Kidney tubule cell (primary cell): ENCODE data around the gene SLC4A1AP.
A peak's percentile ranks its signal among the peaks of the same experiment; 100 is the strongest.

Experiments
- DNase-seq: peaks from one replicate; pipeline ENCODE4 v3.0.0-alpha.2; 2018; ENCODE audit warnings: low spot score

The SLC4A1AP gene

DNA sequence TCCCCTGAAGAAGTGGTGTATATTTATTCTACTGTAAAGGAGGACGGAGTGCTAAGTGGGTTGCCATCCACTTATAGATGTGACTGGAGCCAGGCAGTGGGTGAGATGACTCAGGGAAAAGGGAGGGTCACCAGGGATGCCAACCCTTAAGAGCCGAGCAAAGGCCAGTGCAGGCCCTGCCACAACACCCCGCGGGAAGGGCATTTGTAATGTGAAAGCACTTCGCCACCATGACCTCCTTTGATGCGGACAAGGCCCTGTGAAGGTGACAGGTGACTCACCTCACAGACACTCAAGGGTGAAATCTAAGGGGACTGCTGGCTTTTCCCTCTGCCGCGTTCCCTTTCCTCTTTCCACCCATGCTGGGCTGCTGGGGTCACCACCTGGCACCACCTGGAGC is 57.6 kb downstream of the SLC4A1AP start:
- DNase-seq, result peak; percentile 91

DNA sequence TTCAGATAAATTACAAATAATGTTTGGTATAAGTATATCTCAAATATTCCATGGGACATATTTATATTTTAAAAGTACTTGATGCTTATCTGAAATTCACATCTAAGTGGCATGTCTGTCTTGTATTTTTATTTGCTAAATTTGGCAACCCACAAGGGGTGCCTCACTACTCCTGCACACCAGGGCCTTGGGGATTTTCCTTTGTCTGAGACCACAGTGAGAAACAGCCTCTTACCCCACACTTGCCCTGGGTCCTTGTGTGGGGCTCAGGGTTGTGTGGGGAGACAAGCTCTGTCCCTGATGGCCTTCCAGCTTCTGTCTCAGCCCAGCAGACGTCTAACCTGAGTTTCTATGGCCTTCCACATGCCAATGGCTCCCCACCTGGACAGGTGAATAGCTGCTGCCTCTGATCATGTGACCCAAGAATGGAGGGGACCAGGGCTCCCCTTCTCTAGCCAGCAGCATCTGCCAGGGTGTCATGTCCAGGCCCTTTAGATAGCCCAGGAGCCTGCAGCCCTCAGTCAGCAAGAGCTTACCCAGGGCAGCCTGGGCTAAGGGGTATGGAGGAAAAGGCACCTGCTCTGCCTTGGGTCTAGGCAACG is 58.3 kb downstream of the SLC4A1AP start:
- DNase-seq, result no peak

DNA sequence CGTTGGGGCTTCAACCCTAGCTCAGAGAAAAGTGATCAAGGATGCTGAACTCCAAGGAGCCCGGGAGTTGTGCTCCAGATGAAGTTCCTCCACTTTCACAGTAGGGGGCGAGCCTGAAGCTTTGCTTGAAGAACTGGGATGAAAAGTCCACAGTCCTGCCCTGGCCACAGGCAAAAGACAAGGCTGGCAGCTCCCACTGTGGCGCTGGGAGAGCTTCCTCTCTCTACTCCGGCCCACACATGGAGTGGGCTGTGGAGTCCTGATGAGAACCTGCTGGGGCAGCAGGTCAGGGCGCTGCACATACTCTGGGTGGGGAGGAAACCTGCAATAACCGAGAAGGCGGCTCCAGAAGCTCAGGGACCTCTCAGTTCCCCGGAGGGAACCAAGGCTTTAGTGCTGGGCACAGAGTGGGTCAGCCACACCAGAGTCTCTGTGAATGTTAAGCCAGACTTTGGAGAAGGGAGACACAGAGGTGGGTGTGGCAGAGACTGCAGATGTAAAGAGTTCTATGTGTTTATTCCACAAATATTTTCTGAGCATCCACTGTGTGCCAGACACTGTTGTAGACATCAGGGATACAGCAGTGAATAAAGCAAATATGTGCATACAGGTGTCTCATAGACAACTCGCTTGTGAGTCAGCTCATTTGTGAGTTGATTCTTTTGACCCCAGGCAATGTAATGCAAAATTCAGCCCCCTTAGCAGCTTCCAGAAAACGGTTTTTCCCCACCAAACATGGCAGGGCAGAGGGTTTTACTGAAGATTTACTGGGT is 59.9 kb downstream of the SLC4A1AP start:
- peak; percentile 86 for DNase-seq

DNA sequence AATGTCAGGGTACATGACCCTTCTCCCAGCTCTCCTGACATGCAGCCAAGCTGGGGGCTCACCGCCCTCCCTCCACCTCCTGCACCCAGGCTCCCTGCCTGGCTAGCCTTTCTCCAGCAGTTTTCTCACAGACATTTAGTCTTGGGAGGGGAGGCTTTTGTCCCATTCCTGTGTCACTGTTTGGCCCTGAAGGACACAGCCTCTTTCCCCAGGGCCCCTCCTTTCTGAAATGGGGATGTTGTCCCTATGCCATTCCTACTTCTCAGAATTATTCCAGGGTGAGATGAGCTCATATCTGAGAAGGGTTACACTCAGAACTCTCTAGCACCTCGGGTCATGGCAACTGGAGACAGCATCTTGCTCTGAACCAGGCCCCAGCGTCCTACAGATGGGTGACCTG is 60.5 kb downstream of the SLC4A1AP start:
- DNase-seq, result peak; percentile 51

DNA sequence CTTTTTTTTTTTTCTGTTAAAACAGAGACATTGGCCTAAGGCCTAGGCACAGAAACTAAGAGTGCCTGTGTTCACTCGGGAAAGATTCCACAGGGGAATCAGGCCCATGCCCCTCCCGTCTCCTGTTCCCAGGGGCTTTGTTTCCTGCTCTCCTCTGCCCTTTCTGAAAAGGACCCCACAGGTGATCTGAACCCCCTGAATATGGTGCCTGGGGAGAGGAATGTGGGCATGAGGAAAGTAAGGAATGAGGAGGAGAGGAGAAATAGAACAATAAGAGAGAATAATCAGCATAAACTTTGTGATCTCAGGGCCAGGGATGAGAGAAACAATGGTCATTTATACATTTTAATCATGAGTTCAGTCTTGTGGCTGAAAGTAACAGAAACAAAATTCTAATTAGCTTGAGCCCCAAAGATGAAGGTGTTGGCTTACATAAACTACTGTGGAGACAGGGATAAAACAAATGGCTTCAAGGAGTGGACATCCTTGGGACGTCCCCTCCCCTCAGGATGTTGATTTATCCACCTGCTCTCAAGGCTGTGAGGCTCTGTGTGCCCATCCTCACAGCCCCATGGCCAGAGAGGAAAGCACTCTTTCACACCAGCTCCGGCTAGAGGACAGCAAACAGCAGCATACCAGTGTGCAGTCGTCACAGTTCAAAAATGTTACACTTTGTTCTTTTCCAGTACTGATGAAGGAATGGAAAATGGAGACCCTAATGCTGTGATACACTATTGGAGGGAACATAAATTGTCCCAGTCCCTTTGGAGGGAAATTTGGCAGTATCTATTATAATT is 61.4 kb downstream of the SLC4A1AP start:
- peak; percentile 79 for DNase-seq

DNA sequence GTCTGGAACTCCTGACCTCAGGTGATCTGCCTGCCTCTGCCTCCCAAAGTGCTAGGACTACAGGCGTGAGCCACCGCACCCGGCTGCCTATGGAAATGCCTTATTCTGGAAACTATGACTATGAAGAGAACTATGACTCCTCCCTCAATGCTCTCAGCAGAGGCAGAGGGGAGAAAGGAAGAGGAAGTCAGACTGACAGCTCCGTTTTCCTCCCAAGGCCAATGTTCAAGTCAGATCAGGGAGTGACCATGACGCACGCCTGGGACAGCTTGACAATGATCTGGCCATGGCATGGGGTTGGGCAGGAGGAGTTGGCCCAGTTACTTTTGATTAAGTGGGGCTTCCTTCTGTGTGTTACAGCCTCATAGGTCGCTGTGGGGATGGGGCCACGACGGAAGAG is 63.6 kb downstream of the SLC4A1AP start:
- peak; percentile 52 for DNase-seq

DNA sequence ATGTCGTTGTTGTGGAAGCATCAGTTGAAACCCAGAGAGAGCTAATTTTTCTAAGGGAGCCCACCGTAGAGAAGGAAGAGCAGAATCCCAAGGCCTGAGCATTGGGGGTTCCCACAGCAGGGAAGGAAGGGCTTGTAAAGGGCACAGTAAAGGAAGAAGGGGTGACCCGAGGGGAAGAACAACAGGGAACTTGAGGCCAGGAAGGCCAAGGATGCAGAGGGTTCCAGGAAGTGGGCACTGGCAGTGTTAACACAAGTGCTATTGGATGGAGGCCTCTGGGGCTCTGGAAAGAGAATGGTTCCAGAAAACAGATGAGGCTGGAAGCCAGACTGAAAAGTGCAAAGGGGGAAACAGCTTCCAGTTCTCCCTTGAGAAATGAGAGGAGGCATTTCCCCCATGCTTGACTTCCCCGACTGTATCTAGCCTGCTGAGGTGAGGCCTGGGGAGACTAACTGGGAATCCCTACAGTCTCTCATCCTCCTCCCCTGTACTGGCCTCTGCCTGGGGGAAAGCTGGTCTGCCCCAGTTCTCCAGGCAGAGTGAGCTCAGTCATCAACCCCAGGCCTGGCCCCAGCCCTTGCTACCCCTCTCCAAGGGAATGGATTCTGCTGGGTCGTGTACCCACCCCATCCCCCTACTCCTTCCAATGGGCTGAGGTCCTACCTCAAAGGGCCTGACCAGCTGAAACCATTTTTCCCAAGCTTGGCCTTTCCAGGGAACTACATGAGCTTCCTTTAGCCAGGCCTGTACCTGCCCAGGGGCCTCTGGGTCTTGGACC is 64.6 kb downstream of the SLC4A1AP start:
- DNase-seq, result no peak

DNA sequence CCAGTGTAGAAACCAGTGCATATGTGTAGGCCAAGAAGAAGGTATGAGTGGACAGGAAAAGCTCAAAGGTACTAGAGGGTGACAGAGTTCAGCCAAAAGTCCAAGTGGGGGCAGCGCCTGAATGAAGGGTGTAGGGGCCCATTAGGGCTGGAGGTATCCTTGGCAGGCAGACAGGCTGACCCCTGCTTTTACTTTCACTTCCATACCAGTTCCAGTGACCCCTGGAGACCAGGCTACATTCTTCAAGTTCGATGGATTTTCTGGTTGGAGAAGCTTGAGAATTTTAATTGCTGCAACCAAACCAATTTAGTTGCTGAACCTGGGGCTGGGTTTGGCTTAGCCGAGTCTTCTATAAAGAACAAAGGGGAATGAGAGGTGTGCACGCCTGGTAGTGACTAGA is 65.5 kb downstream of the SLC4A1AP start:
- peak; percentile 94 for DNase-seq

DNA sequence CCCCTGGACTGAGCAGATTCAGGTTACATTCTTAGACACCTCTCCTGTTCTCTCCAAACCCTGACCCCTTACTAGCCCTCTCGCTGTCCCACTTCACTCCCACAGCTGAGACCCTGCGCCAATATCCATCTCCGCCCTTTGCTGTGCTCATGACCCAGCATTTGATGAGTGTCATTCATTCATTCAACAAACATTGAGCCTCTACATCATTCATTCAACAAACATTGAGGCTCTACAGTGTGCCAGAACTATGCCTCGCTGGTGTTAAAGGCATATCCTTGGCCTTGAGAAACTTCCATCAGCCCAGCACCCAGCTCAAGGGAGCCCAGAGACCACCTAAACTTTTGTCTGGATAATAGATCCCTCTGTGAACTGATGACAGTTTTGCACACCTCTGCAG is 65.9 kb downstream of the SLC4A1AP start:
- no peak for DNase-seq

DNA sequence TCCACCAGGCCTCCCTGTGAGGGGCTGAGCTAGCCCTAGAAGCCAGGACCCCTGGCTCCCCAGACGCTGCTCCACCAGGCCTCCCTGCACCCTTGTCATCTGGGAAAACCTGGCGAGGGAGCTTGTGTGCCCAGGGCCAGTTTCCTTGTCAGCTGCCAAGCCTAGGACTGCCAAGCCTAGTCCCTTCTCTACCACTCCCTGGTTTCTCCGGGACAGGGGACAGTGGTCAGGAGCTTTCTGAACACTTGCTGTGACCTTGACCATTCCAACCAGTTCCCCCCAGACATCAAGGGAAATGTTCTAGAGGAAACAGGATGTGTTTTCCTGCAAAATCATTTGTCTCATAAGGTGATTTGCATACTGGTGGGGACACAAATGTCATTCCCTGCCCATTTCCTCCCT is 66.6 kb downstream of the SLC4A1AP start:
- peak; percentile 33 for DNase-seq

DNA sequence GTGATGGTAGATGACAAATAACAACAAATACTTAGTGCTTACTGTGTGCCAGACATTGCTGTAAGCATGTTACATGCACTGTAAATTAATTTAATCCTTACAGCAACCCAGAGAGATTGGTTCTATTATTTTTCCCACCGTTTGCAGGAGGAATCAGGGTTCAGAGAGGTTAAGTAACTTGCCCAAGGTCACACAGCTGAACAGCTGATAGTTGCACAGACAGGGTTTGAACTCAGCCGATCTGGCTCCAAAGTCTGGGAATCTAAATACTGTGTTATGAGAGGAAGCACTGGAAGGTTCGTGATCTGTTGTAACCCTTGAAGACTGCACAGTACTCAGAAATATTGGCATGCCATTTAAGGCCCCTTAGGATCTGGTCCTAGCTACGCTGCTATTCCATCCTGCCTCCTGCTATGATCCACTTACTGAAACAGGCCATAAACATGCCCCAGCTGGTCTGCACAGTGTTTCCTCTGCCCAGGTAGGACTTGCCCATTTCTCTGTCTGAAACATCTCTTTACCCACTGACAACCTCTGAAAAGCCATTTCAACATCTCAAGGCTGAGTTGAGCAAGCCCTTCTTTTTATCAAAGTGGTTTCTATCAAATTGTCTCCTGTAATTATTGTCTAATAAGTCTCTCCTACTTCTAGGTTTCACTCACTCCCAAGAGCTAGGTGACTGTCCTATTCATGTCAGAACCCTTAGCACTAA is 67.4 kb downstream of the SLC4A1AP start:
- DNase-seq, result no peak

DNA sequence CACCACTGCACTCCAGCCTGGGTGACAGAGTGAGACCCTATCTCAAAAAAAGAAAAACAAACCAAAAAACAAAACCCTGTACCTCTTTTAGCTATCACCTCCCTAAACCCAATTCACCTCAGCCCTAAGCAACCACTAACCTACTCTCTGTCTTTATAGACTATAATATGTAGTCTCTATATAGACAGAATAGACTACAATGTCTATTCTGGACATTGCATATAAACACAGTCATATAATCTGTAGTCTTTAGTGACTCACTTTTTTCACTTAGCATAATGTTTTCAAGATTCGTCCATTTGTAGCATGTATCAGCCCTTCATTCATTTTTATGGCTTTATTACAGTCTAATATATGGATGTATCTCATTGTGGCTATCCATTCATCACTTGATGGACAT is 70.6 kb downstream of the SLC4A1AP start:
- DNase-seq, result no peak

DNA sequence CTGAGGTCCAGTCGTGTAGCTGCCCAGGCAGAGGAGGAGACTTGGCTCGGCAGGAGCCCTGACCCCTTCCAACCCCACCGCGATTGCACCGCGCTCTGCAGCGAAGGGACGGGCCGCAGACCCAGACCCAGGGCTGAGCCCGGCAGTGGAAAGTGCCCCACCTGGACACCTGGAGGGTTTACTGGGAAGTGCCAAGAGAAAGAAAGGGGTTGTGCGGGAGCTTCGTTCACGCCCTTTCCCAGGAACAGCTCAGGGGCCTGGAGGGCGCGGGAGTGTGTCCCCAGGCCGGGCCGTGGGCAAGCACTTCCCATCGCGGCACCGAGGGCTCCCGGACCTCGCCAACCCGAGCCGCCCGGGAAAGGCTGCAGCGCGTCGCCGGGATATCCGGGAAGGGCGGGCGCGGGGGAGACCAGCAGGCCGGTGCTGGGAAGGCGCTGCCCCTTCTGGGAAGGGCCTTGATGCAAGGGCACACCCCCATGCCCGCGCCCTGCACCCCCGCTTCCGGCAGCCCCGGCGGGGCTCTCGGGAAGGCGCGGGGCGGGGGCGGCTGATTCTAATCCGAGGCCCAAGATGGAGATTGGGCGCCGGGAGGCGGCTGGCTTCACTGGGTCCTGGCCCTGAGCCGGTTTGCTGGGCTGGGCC is 71.7 kb downstream of the SLC4A1AP start:
- peak; percentile 79 for DNase-seq

DNA sequence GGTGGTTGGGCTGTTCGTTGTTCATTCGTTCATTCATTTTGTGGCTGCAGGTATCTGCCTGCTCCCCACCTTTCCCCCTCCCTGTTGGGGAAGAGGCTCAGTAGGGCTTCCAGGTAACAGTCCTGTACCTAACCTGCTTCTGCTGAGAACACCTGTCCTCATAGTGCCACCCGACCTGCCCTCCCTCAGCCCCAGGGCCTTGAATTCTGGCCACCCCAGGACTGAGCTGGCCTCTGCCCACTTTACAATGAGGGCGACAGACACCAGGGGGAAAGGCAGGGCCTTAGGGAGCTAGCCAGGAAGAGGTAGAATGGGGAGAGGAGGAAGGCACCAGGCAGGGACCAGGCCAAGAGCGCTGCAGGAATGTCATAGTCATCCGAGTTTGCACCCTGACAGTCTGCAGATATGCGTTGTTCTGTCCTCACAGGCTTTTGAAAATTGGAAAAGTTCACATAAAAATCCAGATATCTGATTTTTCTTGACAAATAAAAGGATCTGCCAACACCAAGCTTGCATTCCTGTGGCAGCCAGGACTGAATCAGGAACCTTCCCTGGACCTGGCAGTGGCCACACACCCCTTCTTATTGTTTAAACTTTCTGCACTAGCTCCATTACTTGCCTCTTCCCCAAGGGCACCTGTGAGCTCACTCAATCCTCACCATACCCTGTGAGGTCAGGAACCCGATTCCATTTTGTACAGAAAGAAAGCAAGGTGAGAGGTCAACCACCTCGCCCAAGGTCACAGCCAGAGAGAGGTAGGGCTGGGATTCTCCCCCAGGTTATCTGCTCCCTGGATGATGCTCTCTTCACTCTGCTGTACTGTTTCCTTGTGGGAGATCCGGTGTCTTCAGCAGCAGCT is 72.6 kb downstream of the SLC4A1AP start:
- no peak for DNase-seq

DNA sequence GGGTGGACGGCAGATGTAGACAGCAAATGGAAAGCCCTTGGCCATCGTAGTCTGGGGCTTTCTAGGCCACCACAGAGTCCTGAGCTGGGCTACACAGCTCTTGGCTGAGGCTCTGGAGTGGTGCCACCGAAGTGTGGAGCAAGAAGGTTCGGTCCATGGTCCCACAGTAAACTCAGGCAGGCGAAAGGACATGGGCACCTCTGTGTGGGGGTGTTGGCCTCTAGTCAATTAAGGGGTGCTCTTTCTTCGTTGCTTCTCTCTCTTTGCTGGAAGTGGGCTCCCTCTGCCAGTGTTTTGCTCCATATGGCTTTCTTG is 73.2 kb downstream of the SLC4A1AP start:
- DNase-seq, result no peak

DNA sequence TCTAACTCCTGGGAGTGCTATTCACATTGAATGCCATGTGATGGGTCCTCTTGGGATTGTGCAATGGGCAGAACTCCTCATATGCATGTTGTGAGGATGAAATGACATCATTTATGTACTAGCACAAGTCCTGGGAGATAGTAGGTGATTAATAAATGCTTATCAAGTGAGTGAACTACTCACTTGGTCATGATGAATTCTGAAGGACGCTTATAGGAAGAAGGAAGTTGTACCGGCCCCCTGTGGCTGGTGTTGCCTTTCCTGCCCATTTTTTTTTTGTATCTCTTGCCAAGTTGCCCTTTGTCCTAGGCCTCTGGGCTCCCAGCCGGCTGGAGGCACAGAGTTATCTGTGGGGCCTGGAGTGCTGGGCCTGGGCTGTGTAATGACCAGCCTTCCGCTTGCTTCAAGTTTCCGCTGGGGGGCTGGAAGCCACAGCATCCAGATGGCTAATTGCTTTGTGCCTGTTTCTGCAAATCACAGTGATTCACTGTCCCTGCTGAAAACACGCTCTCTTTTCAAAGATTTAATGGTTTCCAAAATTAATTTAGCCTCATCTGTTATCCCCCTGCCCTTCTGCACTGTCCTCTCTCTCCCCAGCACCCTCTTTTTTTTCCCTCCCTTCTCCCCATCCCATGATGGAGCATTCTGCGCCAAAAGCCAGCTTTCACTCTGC is 74.1 kb downstream of the SLC4A1AP start:
- DNase-seq, result peak; percentile 95

DNA sequence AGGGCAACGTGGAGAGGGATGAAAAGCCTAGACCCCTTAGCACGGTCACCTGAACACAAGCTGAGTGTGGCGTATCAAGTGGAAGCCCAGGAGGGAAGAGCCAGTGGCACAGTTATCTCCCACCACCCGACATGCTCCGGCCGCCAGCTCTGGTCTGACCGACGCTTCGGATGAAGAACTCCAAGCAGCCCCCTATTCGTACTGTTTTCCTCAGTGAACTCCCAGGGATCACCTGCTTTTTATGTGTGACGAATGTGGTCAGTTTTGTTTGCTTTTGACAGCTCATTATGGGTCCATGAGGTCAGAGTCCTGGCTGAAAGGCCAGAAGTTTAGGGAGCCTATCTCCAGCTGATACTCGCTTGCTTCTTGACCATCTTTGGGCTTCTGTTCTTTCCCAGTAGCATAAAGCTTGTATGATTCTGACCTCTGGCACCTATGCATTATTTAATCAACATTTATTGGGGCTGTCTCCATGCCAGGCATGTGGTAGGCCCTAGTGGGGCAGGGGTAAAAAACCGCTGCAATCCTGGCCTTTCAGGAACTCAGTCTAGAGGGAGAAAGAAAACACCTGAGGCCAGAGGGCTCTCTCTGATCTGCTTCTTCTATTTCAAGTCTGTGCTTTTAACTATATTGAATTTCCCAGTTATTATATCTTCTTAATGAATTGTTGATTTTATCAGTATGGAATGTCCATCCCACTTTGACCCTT is 74.8 kb downstream of the SLC4A1AP start:
- peak; percentile 25 for DNase-seq

DNA sequence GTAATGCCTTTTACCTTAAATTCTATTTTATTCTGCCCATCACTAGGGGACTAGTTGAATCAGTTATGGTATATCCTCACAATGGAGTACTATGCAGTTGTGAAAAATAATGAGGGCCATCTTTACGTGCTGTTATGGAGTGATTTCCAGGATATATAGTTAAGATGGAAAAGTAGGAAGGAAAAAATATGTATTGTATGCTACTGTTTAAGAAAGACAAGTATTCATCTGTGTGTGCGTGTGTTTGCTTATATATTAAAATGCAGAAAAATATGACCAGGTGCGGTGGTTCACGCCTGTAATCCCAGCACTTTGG is 75.3 kb downstream of the SLC4A1AP start:
- DNase-seq, result no peak

DNA sequence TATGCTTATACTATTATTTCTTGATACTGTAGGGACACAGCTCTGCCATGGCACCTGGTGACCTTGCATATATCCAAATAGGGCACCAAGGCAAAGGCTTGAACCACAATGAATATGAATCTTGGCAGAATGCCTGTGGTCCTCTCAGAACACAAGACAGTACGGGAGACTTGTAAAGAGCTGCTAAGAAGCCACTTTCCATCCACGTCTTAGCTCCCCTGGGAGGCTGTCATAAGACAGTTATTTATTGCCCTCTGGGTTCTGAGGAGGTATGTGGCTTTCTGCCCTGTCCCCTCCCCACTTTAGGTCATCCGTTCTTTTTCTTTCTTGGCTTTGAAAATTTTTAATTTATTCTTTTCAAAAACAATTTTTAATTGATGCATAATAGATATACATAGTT is 78.0 kb downstream of the SLC4A1AP start:
- no peak for DNase-seq
